GM19372 (cell line): ENCODE measurements around the gene DCAF8L1.
"Not testable (repeated sequence)": the region's sequence is repeated elsewhere in the genome, so short reads cannot be mapped to it uniquely, and the experiment has no call there.

Experiments
- ATAC-seq: cut with Tn5 transposase; IDR thresholded peaks from one replicate; pipeline ENCODE4 v1.9.1; 2021; ENCODE audit warnings: mild to moderate bottlenecking, low read depth, moderate library complexity; ENCODE audit not compliant: unreplicated experiment

Gene DCAF8L1

GRCh38 chrX:27981349-27981748 lies at the start of gene DCAF8L1:
TSS of gene DCAF8L1 (minus strand) at chrX:27981449. CDS start at chrX:27981334, 115 bp downstream.
- no peak for ATAC-seq

GRCh38 chrX:28022371-28022770 lies 41.1 kb upstream of the DCAF8L1 start:
- no peak for ATAC-seq

GRCh38 chrX:28016823-28017222 lies 35.6 kb upstream of the DCAF8L1 start:
- ATAC-seq, result no peak

GRCh38 chrX:28015993-28016392 lies 34.7 kb upstream of the DCAF8L1 start:
- ATAC-seq, result no peak

- no peak for ATAC-seq
Measured at GRCh38 chrX:28010875-28011274, 29.6 kb upstream of the DCAF8L1 start.

GRCh38 chrX:27998666-27999065 lies 17.4 kb upstream of the DCAF8L1 start:
- no peak for ATAC-seq

- no peak for ATAC-seq
Measured at GRCh38 chrX:27997622-27998021, 16.4 kb upstream of the DCAF8L1 start.

GRCh38 chrX:27996132-27996531 lies 14.9 kb upstream of the DCAF8L1 start:
- ATAC-seq, result no peak

- no peak for ATAC-seq
Measured at GRCh38 chrX:27995611-27996010, 14.4 kb upstream of the DCAF8L1 start.

- no peak for ATAC-seq
Measured at GRCh38 chrX:27987862-27988646, 6.8 kb upstream of the DCAF8L1 start.

- not testable (repeated sequence) for ATAC-seq
Measured at GRCh38 chrX:27976934-27977333, 4.3 kb downstream of the DCAF8L1 start.

- no peak for ATAC-seq
Measured at GRCh38 chrX:27976284-27976683, 5.0 kb downstream of the DCAF8L1 start.

GRCh38 chrX:27968878-27969277 lies 12.4 kb downstream of the DCAF8L1 start:
- no peak for ATAC-seq

GRCh38 chrX:27968352-27968751 lies 12.9 kb downstream of the DCAF8L1 start:
- no peak for ATAC-seq

- ATAC-seq, result no peak
Measured at GRCh38 chrX:27966955-27967354, 14.3 kb downstream of the DCAF8L1 start.

- no peak for ATAC-seq
Measured at GRCh38 chrX:27966492-27966891, 14.8 kb downstream of the DCAF8L1 start.

GRCh38 chrX:27965348-27965747 lies 15.9 kb downstream of the DCAF8L1 start:
- ATAC-seq, result not testable (repeated sequence)

GRCh38 chrX:27964432-27964831 lies 16.8 kb downstream of the DCAF8L1 start:
- ATAC-seq, result no peak

- ATAC-seq, result not testable (repeated sequence)
Measured at GRCh38 chrX:27960410-27960809, 20.8 kb downstream of the DCAF8L1 start.

- ATAC-seq, result no peak
Measured at GRCh38 chrX:27953171-27953570, 28.1 kb downstream of the DCAF8L1 start.

- no peak for ATAC-seq
Measured at GRCh38 chrX:27933361-27933760, 47.9 kb downstream of the DCAF8L1 start.
